NCI-H2081 treated with DMSO at 0.1 percent for 48 hours (cell line): ENCODE results near the gene SHFL.

Experiments used
- DNase-seq: peaks from one replicate; lab custom pipeline; 2025; lab: John Stamatoyannopoulos, UW

SHFL gene

GRCh38 chr19:10134040-10134439 lies 47.9 kb downstream of the SHFL start:
- no peak for DNase-seq

GRCh38 chr19:10135551-10136334 lies 49.6 kb downstream of the SHFL start:
- DNase-seq: no peak

- no peak for DNase-seq
Observed at GRCh38 chr19:10136936-10137335, 50.8 kb downstream of the SHFL start.

GRCh38 chr19:10137751-10138682 lies 51.9 kb downstream of the SHFL start:
- DNase-seq: no peak

- DNase-seq: no peak
Observed at GRCh38 chr19:10138879-10139795, 53.0 kb downstream of the SHFL start.

- DNase-seq: no peak
Observed at GRCh38 chr19:10139952-10140351, 53.8 kb downstream of the SHFL start.

- DNase-seq: no peak
Observed at GRCh38 chr19:10141479-10141878, 55.4 kb downstream of the SHFL start.

- no peak for DNase-seq
Observed at GRCh38 chr19:10141973-10142372, 55.9 kb downstream of the SHFL start.
